CD14-positive monocyte (primary cell): ENCODE results near the gene ZNF180. TPM values are rescaled to one million over a fixed set of nuclear protein-coding genes. Genes with fewer than 3 reads are reported as not detected.

Source experiments
- DNase-seq, 3 donors: peaks; one replicate each; pipeline ENCODE4 v3.0.0-alpha.2; 2011 to 2022
- H2AFZ ChIP-seq: 2 replicates; pipeline ENCODE4 v1.6.0; 2012; ENCODE audit warnings: mild to moderate bottlenecking, low read depth, low read length, inconsistent platforms; ENCODE audit not compliant: insufficient read depth, poor library complexity, severe bottlenecking
- H3K27ac ChIP-seq, 2 donors: 1 replicate in 1 of 2; 2 replicates in 1 of 2; pipeline ENCODE4 v1.5.1; 2012 to 2013; ENCODE audit warnings: low read length in 2 of 2, control low read depth in 1 of 2, inconsistent platforms in 1 of 2, low read depth in 1 of 2, mild to moderate bottlenecking in 1 of 2
- H3K27me3 ChIP-seq, 2 donors: one replicate each; pipeline versions ENCODE4 v1.6.0 to v1.6.1; 2011 to 2013; ENCODE audit warnings: low read length in 2 of 2; ENCODE audit not compliant: control insufficient read depth in 2 of 2, insufficient read depth in 2 of 2
- H3K36me3 ChIP-seq, 2 donors: replicated peaks in 1 of 2; 1 replicate in 1 of 2; 2 replicates in 1 of 2; pipeline versions ENCODE4 v1.5.1 to v1.6.1; 2012 to 2013; ENCODE audit warnings: low read length in 2 of 2, control low read depth in 1 of 2, inconsistent platforms in 1 of 2, mild to moderate bottlenecking in 1 of 2; ENCODE audit not compliant: insufficient read depth in 2 of 2, control insufficient read depth in 1 of 2
- H3K4me1 ChIP-seq, 2 donors: 1 replicate in 1 of 2; 2 replicates in 1 of 2; pipeline versions ENCODE4 v1.5.1 to v1.6.1; 2012 to 2013; ENCODE audit warnings: low read length in 2 of 2, control low read depth in 1 of 2, inconsistent platforms in 1 of 2, mild to moderate bottlenecking in 1 of 2, moderate library complexity in 1 of 2; ENCODE audit not compliant: insufficient read depth in 2 of 2, control insufficient read depth in 1 of 2
- H3K4me2 ChIP-seq: replicated peaks from 2 replicates; pipeline ENCODE3; 2012; ENCODE audit warnings: low read length, moderate library complexity, mild to moderate bottlenecking; ENCODE audit not compliant: poor library complexity, severe bottlenecking; ENCODE audit errors: extremely low read depth
- H3K4me3 ChIP-seq, 3 experiments: fragments of 200-600 bp in 1 of 3; sonication (generic) in 1 of 3; replicated peaks in 1 of 3; 1 replicate in 2 of 3; 2 replicates in 1 of 3; pipeline ENCODE4 v1.5.1; 2011 to 2013; ENCODE audit warnings: low read length in 3 of 3, mild to moderate bottlenecking in 3 of 3, control low read depth in 2 of 3, low read depth in 2 of 3, inconsistent platforms in 1 of 3, moderate library complexity in 1 of 3
- H3K79me2 ChIP-seq: 2 replicates; pipeline ENCODE4 v1.6.0; 2012; ENCODE audit warnings: mild to moderate bottlenecking, control low read depth, inconsistent platforms, low read length, moderate library complexity; ENCODE audit not compliant: insufficient read depth
- H3K9ac ChIP-seq: 2 replicates; pipeline ENCODE4 v1.6.0; 2017; ENCODE audit warnings: low read length, mild to moderate bottlenecking; ENCODE audit not compliant: insufficient read depth, poor library complexity, severe bottlenecking
- H3K9me3 ChIP-seq, 2 donors: replicated peaks in 1 of 2; 1 replicate in 1 of 2; 2 replicates in 1 of 2; pipeline versions ENCODE4 v1.5.1 to v1.6.1; 2012 to 2013; ENCODE audit warnings: low read length in 2 of 2, control low read depth in 1 of 2; ENCODE audit not compliant: control insufficient read depth in 1 of 2, insufficient read depth in 1 of 2
- H4K20me1 ChIP-seq: 2 replicates; pipeline ENCODE4 v1.6.0; 2012; ENCODE audit warnings: mild to moderate bottlenecking, low read length, control low read depth, moderate library complexity; ENCODE audit not compliant: insufficient read depth
- H3K27ac Mint-ChIP-seq, 7 donors: one replicate each; pipeline ENCODE4 v1.8.0; 2020; ENCODE audit warnings: mild to moderate bottlenecking in 7 of 7, mixed read lengths in 7 of 7, moderate library complexity in 6 of 7, inconsistent platforms in 2 of 7
- H3K27me3 Mint-ChIP-seq, 3 donors: one replicate each; pipeline ENCODE4 v1.8.0; 2021 to 2022; ENCODE audit warnings: low read depth in 3 of 3, mild to moderate bottlenecking in 3 of 3, mixed read lengths in 3 of 3, moderate library complexity in 3 of 3, inconsistent platforms in 1 of 3
- H3K36me3 Mint-ChIP-seq, 2 donors: one replicate each; pipeline ENCODE4 v1.8.0; 2020; ENCODE audit warnings: mixed read lengths in 2 of 2, inconsistent platforms in 1 of 2, mild to moderate bottlenecking in 1 of 2
- H3K4me1 Mint-ChIP-seq: one replicate; pipeline ENCODE4 v1.8.0; 2020; ENCODE audit warnings: mild to moderate bottlenecking, mixed read lengths
- H3K4me3 Mint-ChIP-seq, 2 donors: one replicate each; pipeline ENCODE4 v1.8.0; 2020; ENCODE audit warnings: mild to moderate bottlenecking in 2 of 2, mixed read lengths in 2 of 2, moderate library complexity in 1 of 2
- H3K9me3 Mint-ChIP-seq, 7 donors: one replicate each; pipeline ENCODE4 v1.8.0; 2020 to 2022; ENCODE audit warnings: mixed read lengths in 7 of 7, mild to moderate bottlenecking in 6 of 7, moderate library complexity in 6 of 7, inconsistent platforms in 2 of 7
- CTCF ChIP-seq: fragments of 200-600 bp; IDR thresholded peaks from one replicate; pipeline ENCODE4 v1.8.0; 2022; ENCODE audit warnings: antibody characterized with exemption, mild to moderate bottlenecking
- WGBS: methylation state at CpG from one replicate; pipeline ENCODE4 v1.1.5; 2013; ENCODE audit warnings: missing lambda C conversion rate; ENCODE audit not compliant: insufficient coverage; 5-methylcytosine and 5-hydroxymethylcytosine counted together
- intact Hi-C, 2 donors: fragments of 100-400 bp; cut with micrococcal nuclease; formaldehyde crosslinking; loops; one replicate each; pipeline versions ENCODE4 v1.15.0 to v1.15.1; 2023
- polyA plus RNA-seq, 3 donors: library from polyadenylated mRNA; depleted of rRNA in 1 of 3; unstranded in 2 of 3; stranded (reverse) in 1 of 3; fragments of 300-500 nt in 2 of 3; fragments of >200 nt in 1 of 3; fragmentation: Illumina TruSeq in 2 of 3; gene quantifications; 1 replicate in 2 of 3; 2 replicates in 1 of 3; pipeline ENCODE4 v1.2.3, GENCODE V29; 2012 to 2021

Gene ZNF180
- polyA plus RNA-seq, 3 donors, result 1.2 to 3.5 (median 2.7) TPM

DNA sequence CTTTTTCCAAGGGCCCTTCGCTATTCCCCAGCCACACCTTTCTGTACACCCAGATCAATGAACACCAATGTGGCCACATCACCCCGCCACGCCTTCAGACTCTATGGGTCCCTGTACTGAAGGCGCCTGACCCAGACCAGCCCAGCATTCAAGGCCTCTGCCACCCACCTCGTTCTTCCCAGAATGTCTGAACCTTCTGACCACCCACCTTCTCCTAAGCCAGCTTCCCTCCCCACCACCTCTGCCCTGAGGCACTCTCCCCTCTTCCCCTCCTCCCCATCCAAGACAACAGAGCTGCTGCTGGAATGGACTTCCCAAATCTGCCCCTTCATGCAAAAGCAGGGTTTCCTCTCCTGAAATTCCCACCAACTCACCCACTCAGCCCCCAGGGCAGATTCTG, 32.5 kb upstream of the ZNF180 start:
- intact Hi-C loops, result no loop called here
- no peak overlapping the region for H3K4me3 Mint-ChIP-seq
- peak overlapping the region in 2 of 7 donors; percentile 32 to 45 for H3K27ac Mint-ChIP-seq
- no peaks in the 10 kb centered on the region for H3K36me3 ChIP-seq
- no peak overlapping the region for H3K4me3 ChIP-seq
- 87% methylated on average over 5 of the region's 5 CpGs for WGBS
- DNase-seq, result no peak
- H3K9me3 ChIP-seq, result no peaks in the 10 kb centered on the region
- H3K4me2 ChIP-seq, result no peak overlapping the region
- no peaks in the 10 kb centered on the region for H4K20me1 ChIP-seq
- H3K79me2 ChIP-seq, result no peaks in the 10 kb centered on the region
- H3K27me3 ChIP-seq, result no peaks in the 10 kb centered on the region
- H3K9ac ChIP-seq, result no peak overlapping the region
- H2AFZ ChIP-seq, result no peak overlapping the region
- H3K4me1 ChIP-seq, result no peaks in the 10 kb centered on the region
- peaks cover 9 to 25% (median 11%) of the 10 kb centered on the region in 3 donors for H3K27me3 Mint-ChIP-seq
- H3K27ac ChIP-seq, result no peak overlapping the region
- peaks cover 0 to 19% (median 8%) of the 10 kb centered on the region in 7 donors for H3K9me3 Mint-ChIP-seq
- TF ChIP-seq CTCF, result no peak
- peaks cover 5% of the 10 kb centered on the region for H3K4me1 Mint-ChIP-seq
- H3K36me3 Mint-ChIP-seq, result no peaks in the 10 kb centered on the region

GRCh38 chr19:44530777-44531176, 30.5 kb upstream of the ZNF180 start:
- Mint-ChIP-seq H3K36me3 (no peaks in the 10 kb centered on the region), H3K4me3 (no peak overlapping the region), H3K9me3 (peaks cover 0 to 16% (median 4%) of the 10 kb centered on the region in 7 donors), H3K27me3 (peaks cover 9 to 22% (median 9%) of the 10 kb centered on the region in 3 donors), H3K4me1 (peaks cover 5% of the 10 kb centered on the region), H3K27ac (no peak overlapping the region)
- DNase-seq, result peak in 2 of 3 donors; percentile 2 to 35
- H3K36me3 ChIP-seq, result no peaks in the 10 kb centered on the region
- H3K27ac ChIP-seq, result no peak overlapping the region
- H3K27me3 ChIP-seq, result no peaks in the 10 kb centered on the region
- H3K4me3 ChIP-seq, result no peak overlapping the region
- 68% methylated on average over 6 of the region's 6 CpGs for WGBS
- no peaks in the 10 kb centered on the region for H4K20me1 ChIP-seq
- no peaks in the 10 kb centered on the region for H3K79me2 ChIP-seq
- intact Hi-C loops, result no loop called here
- H3K9ac ChIP-seq, result peak overlapping the region; percentile 0
- H3K4me2 ChIP-seq, result no peak overlapping the region
- TF ChIP-seq CTCF, result no peak
- H3K9me3 ChIP-seq, result no peaks in the 10 kb centered on the region
- H2AFZ ChIP-seq, result no peak overlapping the region
- H3K4me1 ChIP-seq, result no peaks in the 10 kb centered on the region
